GM10266 (cell line): ENCODE data around the gene EVC.

Experiments used
- DNase-seq: peaks from one replicate; pipeline ENCODE4 v3.0.0; 2012; ENCODE audit errors: extremely low spot score
- TF ChIP-seq, protein P1 (sequence below): IDR thresholded peaks from 2 replicates; pipeline ENCODE4 v1.5.1; 2012; ENCODE audit warnings: mild to moderate bottlenecking, low read depth; ENCODE audit not compliant: control insufficient read depth, insufficient read depth; ENCODE audit errors: missing control alignments

Gene EVC

DNA sequence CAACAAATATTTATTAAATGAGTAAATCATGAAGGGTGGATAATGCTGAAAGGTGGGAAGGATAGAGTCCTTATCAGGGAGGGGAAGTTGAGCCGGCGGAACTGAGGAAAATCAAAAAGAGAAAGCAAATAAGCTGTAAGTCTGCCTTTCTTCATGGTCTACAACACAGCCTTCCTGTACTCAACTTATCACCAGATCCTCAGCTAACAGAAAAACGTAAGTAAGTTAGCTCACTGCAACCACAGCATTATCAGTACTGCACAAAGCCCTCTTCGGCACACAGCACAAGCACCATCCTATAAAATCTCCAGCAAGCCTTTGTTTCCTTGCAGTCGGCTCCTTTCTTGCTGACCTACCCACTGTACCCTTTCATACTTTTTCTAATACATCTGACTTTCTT, 111.6 kb downstream of the EVC start:
- DNase-seq: no peak
- TF ChIP-seq, protein P1, sequence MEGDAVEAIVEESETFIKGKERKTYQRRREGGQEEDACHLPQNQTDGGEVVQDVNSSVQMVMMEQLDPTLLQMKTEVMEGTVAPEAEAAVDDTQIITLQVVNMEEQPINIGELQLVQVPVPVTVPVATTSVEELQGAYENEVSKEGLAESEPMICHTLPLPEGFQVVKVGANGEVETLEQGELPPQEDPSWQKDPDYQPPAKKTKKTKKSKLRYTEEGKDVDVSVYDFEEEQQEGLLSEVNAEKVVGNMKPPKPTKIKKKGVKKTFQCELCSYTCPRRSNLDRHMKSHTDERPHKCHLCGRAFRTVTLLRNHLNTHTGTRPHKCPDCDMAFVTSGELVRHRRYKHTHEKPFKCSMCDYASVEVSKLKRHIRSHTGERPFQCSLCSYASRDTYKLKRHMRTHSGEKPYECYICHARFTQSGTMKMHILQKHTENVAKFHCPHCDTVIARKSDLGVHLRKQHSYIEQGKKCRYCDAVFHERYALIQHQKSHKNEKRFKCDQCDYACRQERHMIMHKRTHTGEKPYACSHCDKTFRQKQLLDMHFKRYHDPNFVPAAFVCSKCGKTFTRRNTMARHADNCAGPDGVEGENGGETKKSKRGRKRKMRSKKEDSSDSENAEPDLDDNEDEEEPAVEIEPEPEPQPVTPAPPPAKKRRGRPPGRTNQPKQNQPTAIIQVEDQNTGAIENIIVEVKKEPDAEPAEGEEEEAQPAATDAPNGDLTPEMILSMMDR: no peak

DNA sequence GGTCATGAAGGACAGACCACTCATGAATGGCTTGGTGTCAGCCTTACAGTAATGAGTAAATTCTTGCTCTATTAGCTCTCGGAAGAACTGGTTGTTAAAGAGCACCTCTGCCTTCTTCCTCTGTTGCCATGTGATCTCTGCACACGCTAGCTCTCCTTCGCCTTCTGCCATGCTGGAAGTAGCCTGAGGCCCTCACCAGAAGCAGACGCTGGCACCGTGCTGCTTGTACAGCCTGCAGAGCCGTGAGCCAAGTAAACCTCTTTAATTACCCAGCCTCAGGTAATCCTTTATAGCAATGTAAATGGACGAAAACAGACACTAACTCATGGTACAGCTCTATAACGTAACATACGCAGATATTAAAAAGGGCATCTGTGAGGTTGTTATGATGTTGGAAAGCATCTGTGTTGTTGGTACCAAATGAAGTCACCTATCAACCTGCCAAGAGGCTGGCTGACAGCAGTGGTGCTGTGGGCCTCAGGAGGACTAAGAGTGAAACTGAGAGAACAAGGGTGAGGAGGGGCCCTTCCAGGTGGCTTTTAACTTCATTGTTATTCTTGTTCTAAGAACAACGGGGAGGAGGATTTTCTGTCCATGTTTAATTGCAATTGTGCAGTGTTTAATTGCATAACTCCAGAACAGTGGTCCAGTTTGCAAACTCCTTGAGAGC, 112.7 kb downstream of the EVC start:
- no peak for DNase-seq
- TF ChIP-seq, protein P1: no peak

DNA sequence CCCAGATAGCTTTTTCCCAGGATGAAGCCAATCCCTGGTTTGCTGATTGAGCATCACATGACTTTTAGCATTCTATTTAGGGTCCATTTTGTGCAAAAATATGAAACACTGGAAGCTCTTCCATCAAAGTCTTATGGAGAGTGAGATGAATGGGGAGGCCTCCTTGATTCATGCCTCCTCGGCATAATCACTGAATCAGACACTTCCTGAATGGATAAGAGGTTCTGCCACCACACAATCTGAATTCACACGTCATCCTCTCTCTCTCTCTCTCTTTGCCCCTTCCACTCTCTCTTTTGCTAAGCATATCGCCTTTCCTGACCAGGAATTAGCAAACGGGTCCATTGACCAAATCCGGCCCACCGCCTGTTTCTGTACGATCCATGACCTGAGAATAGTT, 113.2 kb downstream of the EVC start:
- no peak for DNase-seq
- TF ChIP-seq, protein P1: no peak

DNA sequence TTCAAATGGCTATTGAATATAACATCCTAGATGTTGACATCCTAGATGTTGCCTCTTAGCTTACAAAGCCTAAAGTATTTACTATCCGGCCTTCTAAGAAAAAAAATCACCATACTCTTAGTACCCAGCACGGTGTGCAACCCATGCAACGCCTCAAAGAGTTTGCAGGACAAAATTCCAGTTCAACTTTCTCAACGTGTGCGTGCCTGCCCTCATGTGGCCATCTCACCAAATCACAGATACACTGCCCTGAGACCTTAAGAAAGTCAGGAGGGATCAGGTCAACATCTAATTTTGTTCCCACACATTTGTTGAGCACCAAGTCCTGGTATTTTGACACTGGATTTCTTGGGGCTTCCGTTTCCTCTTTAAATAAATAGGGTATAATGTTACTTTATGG, 113.6 kb downstream of the EVC start:
- DNase-seq: peak; percentile 42
- TF ChIP-seq, protein P1: peak; percentile 54

DNA sequence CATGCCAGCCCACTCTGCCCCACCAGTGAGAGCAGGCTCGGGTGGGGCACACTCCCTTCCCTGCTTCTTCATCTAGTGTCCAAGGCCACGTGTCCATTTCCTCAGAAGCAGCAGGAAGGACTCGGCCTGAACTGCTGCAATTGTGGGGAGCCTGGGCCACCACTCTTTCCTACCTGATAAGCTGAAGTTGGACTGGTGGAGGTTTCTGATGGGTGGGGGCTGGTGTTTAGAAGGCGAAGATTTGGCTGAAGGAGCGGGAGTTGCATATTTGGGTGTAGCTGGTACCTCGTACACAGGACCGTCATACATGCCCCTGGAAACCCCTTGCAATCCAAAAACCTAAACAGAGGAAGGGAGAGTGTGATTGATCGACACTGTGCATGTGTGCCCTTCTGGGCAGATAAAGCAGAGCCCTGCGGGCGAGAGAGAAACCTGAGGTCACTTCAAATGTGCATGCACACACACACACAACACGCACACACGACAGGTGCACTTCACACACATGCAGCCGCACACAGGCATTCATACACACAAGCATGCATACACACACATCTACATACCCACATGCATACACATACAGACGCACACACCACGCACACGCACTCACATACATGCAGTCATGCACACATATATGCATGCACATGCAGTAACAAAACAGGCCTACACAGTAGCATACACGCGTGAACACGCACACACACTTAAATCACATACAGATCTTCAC, 114.5 kb downstream of the EVC start:
- DNase-seq: no peak
- TF ChIP-seq, protein P1: no peak

DNA sequence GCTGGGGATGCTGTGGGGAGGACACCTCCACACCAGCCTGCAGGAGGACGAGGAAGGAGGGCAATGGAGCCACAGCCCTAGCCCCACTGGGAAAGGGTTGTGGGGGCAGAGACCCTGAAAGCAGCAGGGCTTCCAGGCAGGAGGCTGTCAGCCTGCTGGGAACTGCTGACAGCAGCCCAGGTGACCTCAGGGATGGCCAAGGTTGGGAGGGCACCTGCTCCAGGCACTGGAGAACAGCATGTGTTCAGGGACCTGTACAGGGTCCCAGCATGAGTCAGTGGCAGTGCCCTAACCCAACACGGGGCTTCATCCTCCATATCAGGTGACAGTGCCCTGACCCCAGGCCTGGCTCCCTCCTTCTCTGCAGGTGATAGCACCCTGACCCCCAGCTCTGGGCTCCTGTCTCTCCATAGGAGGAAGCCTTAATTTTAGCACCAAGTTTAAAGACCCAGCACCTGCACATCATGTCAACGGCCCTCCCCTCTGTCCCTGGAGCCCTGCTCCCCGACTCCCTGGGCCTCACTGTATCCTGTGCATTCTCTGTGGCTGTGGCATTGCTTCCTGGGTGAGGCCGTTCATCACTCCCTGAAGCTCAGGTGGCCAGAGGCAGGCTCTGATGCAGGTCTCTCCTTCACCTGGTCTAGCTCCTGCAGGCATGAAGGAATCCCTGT, 115.6 kb downstream of the EVC start:
- TF ChIP-seq, protein P1: no peak
- no peak for DNase-seq
